Keratinocyte (primary cell): ENCODE results near the gene TFF3.

ENCODE experiments used
- EZH2 ChIP-seq: IDR thresholded peaks from one replicate; pipeline ENCODE4 v1.6.1; 2012; ENCODE audit warnings: inconsistent platforms, mild to moderate bottlenecking, low read length, moderate library complexity
- TF ChIP-seq, protein P1 (sequence below), 3 experiments: IDR thresholded peaks in 1 of 3; conservative IDR thresholded peaks in 1 of 3; optimal IDR thresholded peaks in 1 of 3; 2 replicates in 2 of 3; 3 replicates in 1 of 3; pipeline versions ENCODE3 to v1.5.1; 2011; ENCODE audit warnings: low read length in 3 of 3, mild to moderate bottlenecking in 3 of 3, moderate library complexity in 2 of 3, control low read depth in 1 of 3, inconsistent platforms in 1 of 3; ENCODE audit not compliant: insufficient read depth in 2 of 3; ENCODE audit errors: extremely low read depth in 1 of 3

DNA sequence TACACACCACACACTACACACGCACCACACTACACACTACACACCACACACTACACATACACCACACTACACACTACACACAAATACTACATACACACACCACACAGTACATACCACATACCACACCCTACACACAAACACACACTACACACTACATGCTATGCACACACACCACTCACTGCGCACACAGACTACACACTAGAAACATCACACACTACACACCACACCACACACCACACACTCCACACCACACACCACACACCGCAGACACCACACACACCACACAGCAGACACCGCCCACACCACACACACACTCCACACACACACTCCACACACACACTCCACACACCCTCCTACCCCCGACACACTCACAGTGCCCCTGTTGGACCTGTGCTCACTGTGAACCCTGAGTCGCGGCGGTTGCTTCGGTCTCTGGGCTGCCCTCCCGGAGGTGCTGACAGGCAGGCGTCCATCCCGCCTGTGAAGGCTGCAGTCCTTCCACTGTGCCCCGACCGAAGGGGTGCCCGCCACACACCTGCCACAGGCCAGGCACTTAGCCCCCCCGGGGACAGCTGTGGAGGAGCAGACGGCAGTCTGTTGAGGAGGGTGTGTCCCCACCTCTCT is 21.4 kb downstream of the TFF3 start:
- TF ChIP-seq, protein P1, sequence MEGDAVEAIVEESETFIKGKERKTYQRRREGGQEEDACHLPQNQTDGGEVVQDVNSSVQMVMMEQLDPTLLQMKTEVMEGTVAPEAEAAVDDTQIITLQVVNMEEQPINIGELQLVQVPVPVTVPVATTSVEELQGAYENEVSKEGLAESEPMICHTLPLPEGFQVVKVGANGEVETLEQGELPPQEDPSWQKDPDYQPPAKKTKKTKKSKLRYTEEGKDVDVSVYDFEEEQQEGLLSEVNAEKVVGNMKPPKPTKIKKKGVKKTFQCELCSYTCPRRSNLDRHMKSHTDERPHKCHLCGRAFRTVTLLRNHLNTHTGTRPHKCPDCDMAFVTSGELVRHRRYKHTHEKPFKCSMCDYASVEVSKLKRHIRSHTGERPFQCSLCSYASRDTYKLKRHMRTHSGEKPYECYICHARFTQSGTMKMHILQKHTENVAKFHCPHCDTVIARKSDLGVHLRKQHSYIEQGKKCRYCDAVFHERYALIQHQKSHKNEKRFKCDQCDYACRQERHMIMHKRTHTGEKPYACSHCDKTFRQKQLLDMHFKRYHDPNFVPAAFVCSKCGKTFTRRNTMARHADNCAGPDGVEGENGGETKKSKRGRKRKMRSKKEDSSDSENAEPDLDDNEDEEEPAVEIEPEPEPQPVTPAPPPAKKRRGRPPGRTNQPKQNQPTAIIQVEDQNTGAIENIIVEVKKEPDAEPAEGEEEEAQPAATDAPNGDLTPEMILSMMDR (optimal IDR thresholded peaks at IDR 0.05 in 1 of 3, IDR thresholded peaks at IDR 0.05 in 1 of 3, conservative IDR thresholded peaks at IDR 0.05 in 1 of 3; ENCODE audit: extremely low read depth in 1 of 3, insufficient read depth in 2 of 3, low read length in 3 of 3) = no peak
- TF ChIP-seq EZH2 = no peak
